Muscle of leg (tissue), 11 donors: ENCODE data around the gene PSMD6. TPM values are rescaled to one million over a fixed set of nuclear protein-coding genes. Genes with fewer than 3 reads are reported as not detected.

ENCODE experiments used
- DNase-seq: peaks from one replicate; pipeline ENCODE4 v3.0.0; 2013
- H3K27ac ChIP-seq: one replicate; pipeline ENCODE4 v1.5.1; 2013; ENCODE audit warnings: mild to moderate bottlenecking, low read length, control low read depth
- H3K27me3 ChIP-seq: one replicate; pipeline ENCODE4 v1.6.1; 2013; ENCODE audit warnings: low read length; ENCODE audit not compliant: control insufficient read depth, insufficient read depth
- H3K36me3 ChIP-seq: one replicate; pipeline ENCODE4 v1.6.1; 2013; ENCODE audit warnings: low read length; ENCODE audit not compliant: control insufficient read depth, insufficient read depth
- H3K4me1 ChIP-seq: one replicate; pipeline ENCODE4 v1.6.1; 2013; ENCODE audit warnings: low read length; ENCODE audit not compliant: control insufficient read depth, insufficient read depth
- H3K4me3 ChIP-seq: one replicate; pipeline ENCODE4 v1.5.1; 2013; ENCODE audit warnings: low read length, control low read depth
- H3K9me3 ChIP-seq: replicated peaks from 2 replicates; pipeline ENCODE4 v1.6.1; 2013; ENCODE audit warnings: low read depth, low read length; ENCODE audit not compliant: control insufficient read depth
- WGBS: methylation state at CpG from one replicate; pipeline ENCODE4 v1.1.5; 2013; ENCODE audit warnings: missing lambda C conversion rate; ENCODE audit not compliant: insufficient coverage; 5-methylcytosine and 5-hydroxymethylcytosine counted together
- polyA plus RNA-seq, 8 donors: library from polyadenylated mRNA; unstranded; fragments of 120-200 nt; gene quantifications; one replicate each; pipeline versions ENCODE4 v1.2.1 to v1.2.3, GENCODE V29; 2013; ENCODE audit warnings: inconsistent platforms in 1 of 8, low replicate concordance in 1 of 8; ENCODE audit not compliant: insufficient read length in 8 of 8, insufficient read depth in 1 of 8
- total RNA-seq: library from RNA; stranded (reverse); fragments of 120-200 nt; gene quantifications from one replicate; pipeline ENCODE4 v1.2.4, GENCODE V29; 2013

PSMD6 gene
- total and polyA plus RNA-seq, 9 donors, result 68.6 to 87.6 (median 80.6) TPM

- DNase-seq, result peak; percentile 43
- Histone ChIP-seq H3K4me3 (no peak overlapping the region), H3K4me1 (no peaks in the 10 kb centered on the region), H3K27ac (no peak overlapping the region), H3K36me3 (no peaks in the 10 kb centered on the region), H3K27me3 (no peaks in the 10 kb centered on the region), H3K9me3 (no peaks in the 10 kb centered on the region)
- 69% methylated on average over 2 of the region's 3 CpGs for WGBS
These were observed 36.3 kb upstream of the PSMD6 start for GRCh38 chr3:64059484-64060175.

DNA sequence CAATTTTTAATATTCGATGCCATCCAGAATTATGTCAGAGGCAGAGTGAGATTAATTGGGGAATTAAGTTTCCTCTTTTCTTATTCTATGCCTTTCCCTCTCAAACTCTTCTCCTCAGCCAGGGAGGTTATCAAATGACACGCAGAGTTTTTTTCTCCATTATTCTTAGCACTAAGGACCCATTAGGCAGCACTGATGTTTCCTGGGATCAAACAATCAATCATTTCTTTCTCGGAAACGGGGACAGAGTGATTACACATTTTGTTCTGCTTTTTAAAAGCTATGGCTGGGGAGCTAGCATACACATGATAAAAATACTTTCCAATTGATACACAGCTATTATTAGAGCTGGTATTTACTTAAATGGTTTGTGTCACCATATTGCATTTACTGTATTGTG, 35.3 kb upstream of the PSMD6 start:
- H3K9me3 ChIP-seq, result no peaks in the 10 kb centered on the region
- H3K27ac ChIP-seq, result no peak overlapping the region
- no peaks in the 10 kb centered on the region for H3K27me3 ChIP-seq
- H3K36me3 ChIP-seq, result no peaks in the 10 kb centered on the region
- H3K4me3 ChIP-seq, result no peak overlapping the region
- DNase-seq, result no peak
- WGBS, result 50% methylated on average over 1 of the region's 4 CpGs
- H3K4me1 ChIP-seq, result peaks cover 1% of the 10 kb centered on the region

DNA sequence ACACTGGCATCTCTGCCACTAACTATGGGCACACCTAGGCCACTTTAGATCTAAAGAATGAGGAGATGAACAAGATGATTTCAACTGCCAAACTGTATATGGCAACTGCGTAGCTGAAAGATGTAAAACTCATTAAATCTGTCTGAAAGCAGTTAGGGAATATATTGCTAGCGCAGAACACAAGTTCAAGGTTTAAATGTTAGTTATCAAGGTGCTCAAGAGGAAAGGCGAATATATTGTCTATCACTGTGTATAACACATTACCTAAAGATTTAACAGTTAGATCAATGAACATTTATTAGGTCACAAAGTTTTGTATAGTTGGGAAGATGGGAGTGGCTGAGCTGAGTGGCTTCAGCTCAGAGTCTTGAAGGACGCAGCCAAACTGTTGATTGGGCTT, 33.9 kb upstream of the PSMD6 start:
- H3K9me3 ChIP-seq, result no peaks in the 10 kb centered on the region
- no peaks in the 10 kb centered on the region for H3K36me3 ChIP-seq
- WGBS, result no CpG with 5 or more reads among the region's 4 CpGs
- no peak overlapping the region for H3K4me3 ChIP-seq
- DNase-seq, result no peak
- H3K27ac ChIP-seq, result no peak overlapping the region
- H3K27me3 ChIP-seq, result no peaks in the 10 kb centered on the region
- peaks cover 2% of the 10 kb centered on the region for H3K4me1 ChIP-seq

DNA sequence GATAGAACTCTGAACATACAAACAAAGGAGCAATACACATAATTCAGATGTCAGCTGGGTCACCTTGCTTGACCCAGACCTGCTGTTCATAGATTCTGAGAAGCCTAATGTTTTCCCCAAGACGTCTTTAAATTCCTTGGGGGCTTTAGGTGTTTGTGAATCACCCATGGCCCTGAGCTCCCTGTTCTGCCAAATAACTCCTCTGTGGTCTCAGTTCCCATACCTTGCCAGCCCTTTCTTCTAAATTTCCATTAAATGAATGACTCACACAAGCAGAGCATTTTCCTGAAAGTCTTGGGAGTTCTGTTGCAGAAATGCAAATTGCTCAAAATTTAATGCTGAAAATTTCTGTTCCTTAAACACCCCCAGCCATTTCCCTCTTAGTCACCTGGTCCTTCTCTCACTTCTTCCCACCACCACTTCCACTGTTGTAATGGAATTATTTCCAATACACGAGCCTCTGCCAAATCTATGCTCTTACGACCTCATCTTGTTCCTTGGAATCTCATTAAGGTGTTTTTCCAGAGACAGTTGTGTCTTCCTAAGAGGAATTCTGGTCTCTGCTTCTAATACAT, 33.4 kb upstream of the PSMD6 start:
- H3K27me3 ChIP-seq, result no peaks in the 10 kb centered on the region
- no peaks in the 10 kb centered on the region for H3K9me3 ChIP-seq
- no peak overlapping the region for H3K4me3 ChIP-seq
- peaks cover 2% of the 10 kb centered on the region for H3K4me1 ChIP-seq
- H3K27ac ChIP-seq, result no peak overlapping the region
- WGBS, result no CpG with 5 or more reads among the region's 3 CpGs
- H3K36me3 ChIP-seq, result no peaks in the 10 kb centered on the region
- peak; percentile 70 for DNase-seq

DNA sequence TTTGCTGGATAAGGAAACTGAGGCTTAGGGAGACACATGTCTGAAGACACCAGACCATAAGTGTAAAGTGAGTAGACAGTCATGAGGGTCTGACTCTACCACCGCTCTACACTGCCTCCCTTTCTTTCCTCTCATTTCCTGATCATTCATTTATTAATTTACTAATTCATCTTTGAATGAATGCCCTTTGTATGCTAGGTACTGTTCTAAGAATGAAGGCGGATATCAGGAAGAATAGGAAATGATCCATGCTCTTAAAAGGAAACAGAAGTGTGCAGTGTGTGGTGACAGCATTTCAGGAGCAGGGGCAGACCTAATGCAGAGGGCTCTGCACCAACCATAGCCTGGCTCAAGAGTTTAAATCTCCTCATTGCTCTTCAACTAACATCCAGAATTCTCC, 31.8 kb upstream of the PSMD6 start:
- no peaks in the 10 kb centered on the region for H3K36me3 ChIP-seq
- H3K4me3 ChIP-seq, result no peak overlapping the region
- DNase-seq, result no peak
- H3K4me1 ChIP-seq, result peaks cover 2% of the 10 kb centered on the region
- no peaks in the 10 kb centered on the region for H3K9me3 ChIP-seq
- no CpG with 5 or more reads among the region's 2 CpGs for WGBS
- H3K27me3 ChIP-seq, result no peaks in the 10 kb centered on the region
- H3K27ac ChIP-seq, result no peak overlapping the region

DNA sequence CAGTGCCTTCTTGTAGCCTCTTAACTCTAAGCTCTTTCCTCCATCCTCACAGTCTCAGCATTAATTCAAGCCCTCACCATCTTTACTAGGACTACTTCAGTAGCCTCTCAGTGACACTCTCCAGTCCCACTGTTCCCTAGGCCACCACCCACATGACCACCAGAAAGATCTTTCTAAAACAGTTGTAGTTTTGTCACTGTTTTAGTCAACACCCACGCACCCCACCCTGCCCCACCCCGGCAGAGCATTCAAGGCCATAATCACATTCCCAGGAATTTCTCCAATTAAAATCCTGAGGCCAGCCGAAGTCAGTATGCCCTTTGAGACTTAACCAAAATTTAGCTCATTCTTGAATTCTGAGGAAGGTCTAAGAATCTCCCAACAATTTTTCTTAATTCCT, 31.2 kb upstream of the PSMD6 start:
- Histone ChIP-seq H3K4me1 (peaks cover 2% of the 10 kb centered on the region), H3K4me3 (no peak overlapping the region), H3K9me3 (no peaks in the 10 kb centered on the region), H3K36me3 (no peaks in the 10 kb centered on the region), H3K27me3 (no peaks in the 10 kb centered on the region), H3K27ac (no peak overlapping the region)
- no peak for DNase-seq
- WGBS, result 79% methylated on average over 3 of the region's 3 CpGs

DNA sequence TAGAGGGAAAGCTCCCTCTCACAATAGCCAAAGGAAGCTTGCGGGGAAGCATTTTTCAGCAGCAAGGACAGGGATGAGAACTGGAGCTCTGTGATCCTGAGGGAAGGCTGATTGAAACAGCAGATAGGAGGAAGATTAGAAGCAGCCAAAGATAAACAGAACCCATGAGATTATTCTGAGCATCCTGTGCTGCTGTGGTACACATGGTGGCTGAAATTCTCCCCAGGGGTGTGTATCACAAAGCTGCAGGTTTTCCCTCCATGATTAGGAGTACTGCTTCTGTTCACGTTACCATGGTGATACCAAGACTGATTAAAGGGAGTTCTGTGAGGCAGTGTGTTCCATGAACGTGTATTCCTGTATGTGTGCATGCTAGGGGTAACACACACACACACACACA, 30.3 kb upstream of the PSMD6 start:
- no peaks in the 10 kb centered on the region for H3K9me3 ChIP-seq
- no peaks in the 10 kb centered on the region for H3K27me3 ChIP-seq
- peaks cover 2% of the 10 kb centered on the region for H3K4me1 ChIP-seq
- no peak overlapping the region for H3K4me3 ChIP-seq
- H3K27ac ChIP-seq, result no peak overlapping the region
- no CpG with 5 or more reads among the region's 3 CpGs for WGBS
- no peaks in the 10 kb centered on the region for H3K36me3 ChIP-seq
- DNase-seq, result no peak

DNA sequence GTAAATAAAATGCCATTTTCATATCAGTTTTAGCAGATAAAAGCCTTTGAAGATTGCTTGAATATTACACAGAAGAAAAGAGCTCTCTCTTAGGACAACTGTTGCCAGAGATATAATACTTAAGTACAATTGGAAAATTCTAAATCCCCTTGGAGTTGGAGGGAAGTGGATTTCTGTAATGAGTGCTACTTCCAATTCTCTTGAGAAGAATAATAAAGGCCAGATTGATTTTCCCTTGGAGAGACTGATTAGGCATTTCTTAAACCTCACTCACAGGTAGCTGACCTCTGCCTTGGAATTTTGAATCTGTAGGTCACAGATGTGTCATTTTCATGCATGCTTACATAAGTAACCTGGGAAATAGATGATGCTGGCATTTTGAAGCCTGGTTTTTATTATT, 29.8 kb upstream of the PSMD6 start:
- H3K36me3 ChIP-seq, result no peaks in the 10 kb centered on the region
- peaks cover 2% of the 10 kb centered on the region for H3K4me1 ChIP-seq
- no peaks in the 10 kb centered on the region for H3K9me3 ChIP-seq
- no peak overlapping the region for H3K4me3 ChIP-seq
- DNase-seq, result no peak
- no peak overlapping the region for H3K27ac ChIP-seq
- no peaks in the 10 kb centered on the region for H3K27me3 ChIP-seq

GRCh38 chr3:64049832-64050231, 26.5 kb upstream of the PSMD6 start:
- Histone ChIP-seq H3K36me3 (no peaks in the 10 kb centered on the region), H3K4me3 (no peak overlapping the region), H3K4me1 (peaks cover 5% of the 10 kb centered on the region), H3K27ac (no peak overlapping the region), H3K27me3 (no peaks in the 10 kb centered on the region), H3K9me3 (no peaks in the 10 kb centered on the region)
- 65% methylated on average over 4 of the region's 4 CpGs for WGBS
- DNase-seq, result no peak

GRCh38 chr3:64049136-64049535, 25.8 kb upstream of the PSMD6 start:
- H3K9me3 ChIP-seq, result no peaks in the 10 kb centered on the region
- WGBS, result 70% methylated on average over 1 of the region's 3 CpGs
- H3K4me3 ChIP-seq, result no peak overlapping the region
- no peak for DNase-seq
- peaks cover 5% of the 10 kb centered on the region for H3K4me1 ChIP-seq
- H3K27me3 ChIP-seq, result no peaks in the 10 kb centered on the region
- no peaks in the 10 kb centered on the region for H3K36me3 ChIP-seq
- H3K27ac ChIP-seq, result no peak overlapping the region

- Histone ChIP-seq H3K36me3 (no peaks in the 10 kb centered on the region), H3K27me3 (no peaks in the 10 kb centered on the region), H3K4me3 (no peak overlapping the region), H3K4me1 (peaks cover 5% of the 10 kb centered on the region), H3K27ac (no peak overlapping the region), H3K9me3 (no peaks in the 10 kb centered on the region)
- no peak for DNase-seq
- 55% methylated on average over 3 of the region's 3 CpGs for WGBS
These were observed 25.4 kb upstream of the PSMD6 start for GRCh38 chr3:64048631-64049061.
